HG03064 (cell line): ENCODE results near the gene PCBP2.
"Not testable (repeated sequence)": the region's sequence is repeated elsewhere in the genome, so short reads cannot be mapped to it uniquely, and the experiment has no call there.

Experiments
- ATAC-seq: cut with Tn5 transposase; IDR thresholded peaks from one replicate; pipeline ENCODE4 v1.9.1; 2021; ENCODE audit warnings: low read depth; ENCODE audit not compliant: unreplicated experiment

The PCBP2 gene

DNA sequence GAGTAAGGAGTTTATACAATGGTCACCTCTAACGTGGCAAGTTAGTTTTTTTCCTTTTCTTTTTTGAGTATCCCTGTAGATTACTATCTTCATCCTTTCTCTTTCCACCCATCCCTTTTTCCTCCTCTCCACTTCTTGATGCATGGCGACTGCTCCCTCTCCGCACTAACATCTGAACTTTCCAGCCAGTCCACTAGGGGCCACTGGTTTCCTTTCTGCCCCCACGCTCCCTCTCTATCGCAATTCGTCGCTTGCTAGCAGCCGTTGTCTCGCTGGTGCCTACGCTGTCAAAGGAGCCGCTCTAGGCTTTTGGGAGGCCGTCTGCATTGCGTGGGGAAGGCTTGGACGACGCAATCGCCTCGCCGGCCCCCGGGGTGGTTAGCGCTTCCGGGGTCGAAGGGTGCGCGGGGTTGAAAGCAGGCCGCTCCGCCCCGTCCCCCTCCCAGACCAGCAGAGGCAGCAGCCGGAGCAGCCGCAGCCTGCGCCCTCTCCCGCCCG, at the start of gene PCBP2:
Gene PCBP2, plus strand, starts transcription at position 442 of the 498 bp plus-strand sequence. CDS start 2,699 bp downstream, outside the sequence.
- peak; percentile 97 for ATAC-seq

DNA sequence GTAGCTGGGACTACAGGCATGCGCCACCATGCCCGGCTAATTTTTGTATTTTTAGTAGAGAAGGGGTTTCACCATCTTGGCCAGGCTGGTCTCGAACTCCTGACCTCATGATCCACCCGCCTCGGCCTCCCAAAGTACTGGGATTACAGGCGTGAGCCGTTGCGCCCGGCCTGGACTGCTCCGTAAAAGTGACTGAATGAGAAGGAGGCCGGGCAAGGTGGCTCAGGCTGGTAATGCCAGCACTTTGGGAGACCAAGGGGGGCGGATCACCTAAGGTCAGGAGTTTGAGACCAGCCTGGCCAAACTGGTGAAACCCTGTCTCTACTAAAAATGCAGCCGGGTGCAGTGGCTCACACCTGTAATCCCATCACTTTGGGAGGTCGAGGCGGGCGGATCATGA, 49.6 kb upstream of the PCBP2 start:
- ATAC-seq = not testable (repeated sequence)

DNA sequence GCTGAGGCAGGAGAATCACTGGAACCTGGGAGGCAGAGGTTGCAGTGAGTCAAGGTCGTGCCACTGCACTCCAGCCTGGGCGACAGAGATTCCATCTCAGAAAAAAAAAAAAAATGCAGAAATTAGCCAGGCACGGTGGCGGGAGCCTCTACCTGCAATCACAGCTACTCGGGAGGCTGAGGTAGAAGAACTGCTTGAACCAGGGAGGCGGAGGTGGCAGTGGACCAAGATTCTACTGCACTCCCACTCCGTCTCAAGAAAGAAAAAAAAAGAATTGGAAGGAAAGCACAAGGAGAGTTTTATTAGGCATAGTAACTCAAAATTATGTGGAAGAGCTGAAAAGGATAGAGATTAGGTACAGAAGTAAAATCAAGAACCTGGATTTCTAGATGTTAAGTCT, 49.0 kb upstream of the PCBP2 start:
- ATAC-seq = no peak

DNA sequence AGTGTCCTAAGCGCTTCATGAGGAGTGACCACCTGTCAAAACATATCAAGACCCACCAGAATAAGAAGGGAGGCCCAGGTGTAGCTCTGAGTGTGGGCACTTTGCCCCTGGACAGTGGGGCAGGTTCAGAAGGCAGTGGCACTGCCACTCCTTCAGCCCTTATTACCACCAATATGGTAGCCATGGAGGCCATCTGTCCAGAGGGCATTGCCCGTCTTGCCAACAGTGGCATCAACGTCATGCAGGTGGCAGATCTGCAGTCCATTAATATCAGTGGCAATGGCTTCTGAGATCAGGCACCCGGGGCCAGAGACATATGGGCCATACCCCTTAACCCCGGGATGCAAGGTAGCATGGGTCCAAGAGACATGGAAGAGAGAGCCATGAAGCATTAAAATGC, 41.0 kb upstream of the PCBP2 start:
- no peak for ATAC-seq

DNA sequence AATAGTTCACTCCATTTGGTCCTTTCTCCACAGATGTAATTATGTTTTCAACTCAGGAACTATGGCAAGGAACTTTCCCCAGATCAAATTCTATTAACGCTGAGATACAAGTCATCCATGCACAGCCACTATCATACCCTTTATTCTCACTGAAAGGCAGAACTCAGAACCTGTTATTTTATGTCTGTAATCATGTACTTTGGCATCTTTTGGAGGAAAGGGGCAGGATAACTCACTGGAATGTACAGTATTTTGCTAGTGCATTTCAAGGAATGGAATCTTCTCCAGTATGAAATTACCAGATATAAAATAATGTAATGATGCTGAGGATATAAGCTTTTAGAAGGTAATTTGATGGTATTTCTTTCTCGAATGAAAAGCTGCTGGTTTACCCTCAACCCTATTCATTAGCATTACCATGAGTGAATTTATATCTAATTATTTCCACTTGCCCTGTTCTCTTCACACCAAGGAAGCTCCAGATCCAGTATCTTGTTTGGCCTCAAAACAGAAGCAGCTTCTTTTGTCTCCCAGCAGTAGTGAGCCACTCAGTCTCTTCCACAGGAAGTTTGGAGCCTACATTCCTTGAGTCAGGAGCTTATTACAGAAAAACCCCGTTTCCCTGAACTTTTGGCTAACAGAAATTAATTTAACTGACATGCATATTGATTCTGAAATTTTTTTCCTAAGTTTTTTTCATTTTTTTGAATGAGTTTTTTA, 38.3 kb upstream of the PCBP2 start:
- no peak for ATAC-seq

DNA sequence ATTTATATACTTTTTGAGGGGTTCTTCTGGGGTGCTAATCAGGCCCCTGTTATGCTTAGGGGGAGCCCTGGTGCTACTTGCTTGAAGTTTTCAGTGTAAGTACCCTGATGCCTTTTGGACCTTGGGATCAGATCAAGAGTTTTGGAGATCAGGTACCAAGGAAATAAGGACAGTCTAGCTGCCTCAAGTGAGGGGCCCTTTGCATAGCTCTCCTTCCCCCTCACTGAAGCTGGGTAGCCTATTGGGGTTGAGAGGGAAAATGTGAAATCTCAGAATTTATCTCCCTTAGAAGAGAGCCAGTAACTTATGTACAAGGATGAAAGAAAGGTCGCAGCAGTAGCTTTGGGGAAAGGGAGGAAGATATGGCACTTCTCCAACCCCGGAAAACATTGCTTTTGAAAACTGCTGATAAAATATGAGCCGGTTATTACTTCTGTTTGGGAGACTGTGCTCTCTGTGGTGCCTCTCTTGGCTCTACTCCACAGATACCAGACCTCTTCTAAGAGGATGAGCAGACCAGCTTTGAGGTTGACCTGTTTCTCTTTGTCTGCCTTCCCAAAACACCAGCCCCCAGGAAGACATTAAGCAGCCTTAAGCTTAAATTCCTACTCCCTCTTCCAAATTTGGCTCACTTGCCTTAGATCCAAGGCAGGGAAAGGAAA, 37.0 kb upstream of the PCBP2 start:
- ATAC-seq = no peak

DNA sequence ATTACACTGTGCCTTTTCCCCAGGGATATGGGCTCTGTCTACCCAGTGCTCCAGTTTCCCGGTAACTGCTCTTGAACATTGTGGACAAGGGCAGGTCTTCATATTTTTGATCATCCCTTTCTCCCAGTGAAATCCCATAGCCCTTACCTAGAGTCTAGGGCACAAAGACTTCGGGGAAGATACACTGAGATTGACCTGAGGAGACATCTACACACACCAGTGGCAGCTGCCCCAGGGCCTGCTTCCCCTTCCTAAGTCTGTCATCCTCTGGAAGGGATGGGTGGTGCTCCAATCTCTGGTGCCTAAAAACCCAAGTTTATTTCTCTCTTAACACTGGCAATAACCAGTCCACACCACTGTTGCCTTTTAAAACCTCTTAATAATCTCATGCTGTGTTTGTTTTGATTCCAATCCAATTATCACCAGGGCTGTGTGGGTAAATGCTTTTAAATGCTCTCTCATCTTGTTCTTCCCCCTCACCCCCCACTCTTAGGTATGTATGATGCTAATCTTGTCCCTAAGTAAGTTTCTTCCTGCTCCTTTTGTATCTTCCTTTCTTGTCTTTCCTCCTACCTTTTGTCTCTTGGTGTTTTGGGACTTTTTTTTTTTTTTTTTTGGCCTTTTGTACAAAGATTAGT, 36.0 kb upstream of the PCBP2 start:
- ATAC-seq = not testable (repeated sequence)

DNA sequence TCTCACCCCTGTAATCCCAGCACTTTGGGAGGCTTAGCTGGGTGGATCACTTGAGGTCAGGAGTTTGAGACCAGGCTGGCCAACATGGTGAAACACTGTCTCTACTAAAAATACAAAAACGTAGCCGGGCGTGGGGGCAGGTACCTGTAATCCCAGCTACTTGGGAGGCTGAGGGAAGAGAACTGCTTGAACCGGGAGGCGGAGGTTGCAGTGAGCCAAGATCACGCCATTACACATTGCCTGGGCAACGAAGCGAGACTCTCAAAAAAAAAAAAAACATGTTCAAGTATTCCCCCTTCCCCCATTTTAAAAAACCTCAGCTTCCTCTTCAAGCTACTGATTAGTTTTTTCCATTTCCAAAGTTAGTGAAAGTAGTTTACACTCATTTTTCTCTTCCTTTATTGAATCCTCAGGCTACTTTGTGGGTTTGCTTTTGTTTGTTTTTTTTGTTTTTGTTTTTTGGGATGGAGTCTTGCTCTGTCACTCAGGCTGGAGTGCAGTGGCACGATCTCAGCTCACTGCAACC, 34.5 kb upstream of the PCBP2 start:
- ATAC-seq = not testable (repeated sequence)

DNA sequence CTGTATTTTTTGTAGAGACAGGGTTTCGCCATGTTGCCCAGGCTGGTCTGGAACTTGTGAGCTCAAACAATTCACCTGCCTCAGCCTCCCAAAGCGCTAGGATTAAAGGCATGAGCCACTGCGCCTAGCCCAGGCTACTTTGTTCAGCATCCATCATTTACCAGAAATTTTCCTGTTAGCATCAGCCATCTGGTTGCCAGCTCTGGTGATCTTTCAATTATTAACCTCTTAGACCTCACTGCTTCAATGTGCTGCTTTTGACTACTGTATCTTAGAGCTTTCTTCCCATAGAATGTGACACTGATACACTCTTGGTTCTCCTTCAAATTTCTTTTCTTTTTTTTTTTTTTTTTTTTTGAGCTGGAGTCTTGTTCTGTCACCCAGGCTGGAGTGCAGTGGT, 33.7 kb upstream of the PCBP2 start:
- no peak for ATAC-seq

DNA sequence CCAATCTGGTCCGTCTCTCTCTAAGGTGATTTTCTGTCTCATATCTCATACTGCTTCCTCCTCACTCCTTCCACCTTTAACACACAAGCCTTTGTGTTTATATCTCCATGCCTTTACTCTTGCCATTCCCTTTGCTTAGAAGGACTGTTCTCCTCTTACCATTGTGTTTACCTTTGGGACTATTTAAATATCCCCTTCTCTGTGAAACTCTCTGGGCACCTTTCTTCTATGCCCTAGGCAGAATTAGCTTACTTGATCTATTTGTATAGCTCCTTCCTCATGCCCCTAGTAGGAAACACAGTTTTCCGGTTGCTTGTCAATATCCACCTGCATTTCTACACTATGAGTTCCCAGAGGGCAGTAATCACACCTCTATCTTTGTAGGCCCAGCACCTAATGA, 32.1 kb upstream of the PCBP2 start:
- no peak for ATAC-seq

DNA sequence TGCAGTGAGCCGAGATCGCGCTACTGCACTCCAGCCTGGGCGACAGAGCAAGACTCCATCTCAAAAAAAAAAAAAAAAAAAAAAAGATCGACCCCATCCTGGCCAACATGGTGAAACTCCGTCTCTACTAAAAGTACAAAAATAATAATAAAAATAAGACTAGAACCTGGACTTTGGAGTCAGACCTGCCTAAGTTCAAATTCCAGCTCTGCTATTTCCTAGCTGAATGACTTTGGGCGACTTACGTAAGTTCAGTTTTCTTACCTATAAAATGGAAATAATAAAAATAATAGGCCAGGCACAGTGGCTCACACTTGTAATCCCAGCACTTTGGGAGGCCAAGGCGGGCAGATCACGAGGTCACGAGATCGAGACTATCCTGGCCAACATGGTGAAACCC, 29.7 kb upstream of the PCBP2 start:
- ATAC-seq = not testable (repeated sequence)

DNA sequence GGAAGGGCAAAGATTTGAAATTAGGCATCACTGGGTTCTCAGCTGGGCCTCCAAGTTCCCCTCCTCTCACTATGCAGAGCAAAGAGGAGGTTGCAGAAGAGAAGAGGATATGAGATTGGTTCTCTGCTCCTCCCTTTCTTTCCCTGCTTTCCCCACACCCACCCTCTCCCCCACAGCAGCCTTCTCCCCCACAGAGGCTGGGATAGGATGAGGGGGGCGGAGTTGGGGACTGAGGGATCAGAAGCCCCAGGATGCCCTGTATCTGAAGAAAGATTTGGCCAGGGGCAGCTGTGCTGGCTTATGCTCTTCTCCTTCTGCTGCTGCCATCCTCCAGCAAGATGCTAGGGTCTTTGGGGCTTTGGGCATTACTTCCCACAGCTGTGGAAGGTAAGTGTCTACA, 28.3 kb upstream of the PCBP2 start, which contains the start of gene AMHR2:
Gene AMHR2, plus strand, starts transcription at position 259 of the 400 bp plus-strand sequence. Its CDS starts 80 bp downstream, at position 339.
- ATAC-seq = no peak

DNA sequence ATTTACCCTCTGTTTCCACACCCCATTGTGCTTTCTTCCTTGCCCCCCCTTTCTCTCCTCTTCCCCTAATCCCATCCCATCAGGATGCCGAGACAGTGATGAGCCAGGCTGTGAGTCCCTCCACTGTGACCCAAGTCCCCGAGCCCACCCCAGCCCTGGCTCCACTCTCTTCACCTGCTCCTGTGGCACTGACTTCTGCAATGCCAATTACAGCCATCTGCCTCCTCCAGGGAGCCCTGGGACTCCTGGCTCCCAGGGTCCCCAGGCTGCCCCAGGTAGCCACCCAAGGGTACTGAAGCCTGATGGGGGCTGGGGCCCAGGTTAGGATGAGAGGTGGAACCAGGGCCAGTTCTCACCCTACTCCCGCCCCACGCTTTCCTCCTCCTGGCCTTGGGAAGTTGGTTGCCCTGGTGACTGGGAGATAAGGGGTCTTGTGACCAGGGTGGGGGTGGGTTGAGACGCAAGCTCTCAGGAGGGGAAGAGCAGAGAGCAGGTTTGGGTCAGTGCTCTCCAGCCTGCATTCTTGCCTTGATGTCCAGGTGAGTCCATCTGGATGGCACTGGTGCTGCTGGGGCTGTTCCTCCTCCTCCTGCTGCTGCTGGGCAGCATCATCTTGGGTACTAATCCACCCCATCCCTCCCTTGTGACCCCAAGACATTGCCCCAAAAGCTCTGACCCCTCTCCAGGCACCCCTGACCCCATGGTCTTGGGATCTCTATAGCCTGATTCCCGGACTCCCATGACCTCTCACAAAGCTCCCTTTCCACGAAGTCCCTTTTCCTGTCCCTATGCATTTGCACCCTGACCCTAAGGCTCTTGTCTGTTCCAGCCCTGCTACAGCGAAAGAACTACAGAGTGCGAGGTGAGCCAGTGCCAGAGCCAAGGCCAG, 27.0 kb upstream of the PCBP2 start:
- no peak for ATAC-seq

DNA sequence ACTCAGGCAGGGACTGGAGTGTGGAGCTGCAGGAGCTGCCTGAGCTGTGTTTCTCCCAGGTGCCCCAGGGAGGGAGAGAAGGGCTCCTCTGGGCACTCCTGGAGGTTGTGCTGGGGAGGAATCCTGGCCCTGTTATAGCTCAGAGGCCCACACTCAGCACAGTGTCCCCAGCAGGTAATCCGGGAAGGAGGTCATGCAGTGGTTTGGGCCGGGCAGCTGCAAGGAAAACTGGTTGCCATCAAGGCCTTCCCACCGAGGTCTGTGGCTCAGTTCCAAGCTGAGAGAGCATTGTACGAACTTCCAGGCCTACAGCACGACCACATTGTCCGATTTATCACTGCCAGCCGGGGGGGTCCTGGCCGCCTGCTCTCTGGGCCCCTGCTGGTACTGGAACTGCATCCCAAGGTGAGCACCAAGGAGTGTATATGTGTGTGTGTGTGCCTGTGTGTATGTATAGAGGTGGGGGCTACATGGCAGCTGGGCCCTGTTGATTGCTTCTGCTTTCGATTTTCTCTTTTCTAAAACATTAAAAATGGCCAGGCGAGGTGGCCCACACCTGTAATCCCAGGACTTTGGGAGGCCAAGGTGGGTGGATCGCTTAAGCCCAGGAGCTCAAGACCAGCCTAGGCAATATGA, 26.3 kb upstream of the PCBP2 start:
- no peak for ATAC-seq

DNA sequence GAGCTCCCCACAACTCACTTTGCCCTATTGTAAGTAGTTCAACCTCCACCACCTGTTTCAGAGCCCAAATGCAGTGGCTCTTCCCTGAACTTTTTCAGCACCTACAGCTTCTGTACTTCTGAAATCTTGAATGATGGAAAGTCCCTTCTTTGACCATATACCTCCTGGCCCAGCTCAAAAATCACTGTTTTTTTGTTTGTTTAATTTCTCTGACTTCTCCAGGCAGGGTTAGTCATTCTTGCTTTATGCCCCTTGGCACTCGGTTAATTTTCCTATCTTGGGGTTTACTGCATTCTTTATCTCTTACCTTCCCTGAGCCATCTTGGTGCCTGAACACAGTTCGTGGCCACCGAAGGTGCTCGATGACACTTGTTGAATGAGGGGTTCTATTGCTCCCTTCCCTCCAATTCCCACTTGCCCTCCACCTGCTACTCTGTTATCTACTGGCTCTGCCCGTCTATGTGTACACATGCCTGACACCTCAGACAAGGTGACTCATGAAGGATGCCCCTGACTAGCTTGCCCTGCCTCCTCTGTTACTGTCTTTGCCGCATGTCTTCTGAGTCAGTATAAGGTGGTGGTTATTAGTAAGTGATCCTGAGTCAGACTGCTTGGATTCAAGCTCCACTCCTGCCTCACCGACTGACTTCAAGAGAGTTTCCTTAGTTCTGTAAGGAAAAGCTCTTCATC, 23.9 kb upstream of the PCBP2 start:
- ATAC-seq = no peak

DNA sequence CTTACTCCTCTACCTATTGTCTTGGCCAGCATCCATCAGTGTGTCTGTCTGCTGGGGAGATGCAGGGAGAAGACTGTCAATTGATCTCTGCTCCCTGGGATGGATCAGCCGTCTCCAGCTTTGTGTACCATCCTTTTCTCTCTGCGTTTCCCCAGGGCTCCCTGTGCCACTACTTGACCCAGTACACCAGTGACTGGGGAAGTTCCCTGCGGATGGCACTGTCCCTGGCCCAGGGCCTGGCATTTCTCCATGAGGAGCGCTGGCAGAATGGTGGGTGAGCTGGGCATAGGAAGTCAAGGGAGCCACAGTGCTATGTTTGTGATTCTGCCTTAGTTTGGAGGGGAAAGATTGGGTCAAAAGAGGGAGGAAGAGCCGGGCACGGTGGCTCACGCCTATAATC, 23.2 kb upstream of the PCBP2 start:
- no peak for ATAC-seq

DNA sequence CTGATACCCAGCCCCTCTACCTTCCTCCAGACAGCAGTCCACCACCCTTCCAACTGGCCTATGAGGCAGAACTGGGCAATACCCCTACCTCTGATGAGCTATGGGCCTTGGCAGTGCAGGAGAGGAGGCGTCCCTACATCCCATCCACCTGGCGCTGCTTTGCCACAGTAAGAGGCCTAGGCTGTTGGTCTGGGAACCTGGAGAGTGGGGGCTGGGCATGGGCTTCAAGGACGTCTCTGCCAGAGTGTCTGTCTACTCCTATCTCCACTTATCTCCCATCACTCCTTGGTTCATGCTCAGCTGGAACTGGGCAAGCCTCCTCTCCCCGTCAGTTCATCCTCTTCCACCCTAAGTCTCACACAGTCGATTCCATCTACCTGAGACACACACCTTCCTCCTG, 21.8 kb upstream of the PCBP2 start:
- no peak for ATAC-seq

DNA sequence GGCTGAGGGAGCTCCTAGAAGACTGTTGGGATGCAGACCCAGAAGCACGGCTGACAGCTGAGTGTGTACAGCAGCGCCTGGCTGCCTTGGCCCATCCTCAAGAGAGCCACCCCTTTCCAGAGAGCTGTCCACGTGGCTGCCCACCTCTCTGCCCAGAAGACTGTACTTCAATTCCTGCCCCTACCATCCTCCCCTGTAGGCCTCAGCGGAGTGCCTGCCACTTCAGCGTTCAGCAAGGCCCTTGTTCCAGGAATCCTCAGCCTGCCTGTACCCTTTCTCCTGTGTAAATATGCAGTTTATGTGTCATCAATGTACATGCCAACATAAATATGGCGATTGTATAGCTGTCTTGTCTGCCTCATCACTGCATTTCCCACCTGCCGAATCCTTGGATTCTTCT, 20.7 kb upstream of the PCBP2 start:
- no peak for ATAC-seq

DNA sequence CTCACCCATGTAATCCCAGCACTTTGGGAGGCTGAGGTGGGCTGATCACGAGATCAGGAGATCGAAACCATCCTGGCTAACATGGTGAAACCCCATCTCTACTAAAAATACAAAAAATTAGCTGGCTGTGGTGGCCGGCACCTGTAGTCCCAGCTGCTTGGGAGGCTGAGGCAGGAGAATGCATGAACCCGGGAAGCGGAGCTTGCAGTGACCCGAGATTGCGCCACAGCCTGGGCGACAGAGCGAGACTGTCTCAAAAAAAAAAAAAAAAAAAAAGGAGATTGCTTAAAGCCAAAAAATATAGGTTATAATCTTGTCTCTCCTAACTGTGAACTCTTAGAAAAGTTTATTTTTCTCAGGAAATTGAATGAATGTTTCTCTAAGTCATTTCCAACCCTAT, 16.6 kb upstream of the PCBP2 start:
- ATAC-seq = not testable (repeated sequence)
